GM21825 (cell line): Measurements from ENCODE around the gene CNN1.
"Not testable (repeated sequence)": the region's sequence is repeated elsewhere in the genome, so short reads cannot be mapped to it uniquely, and the experiment has no call there.

Experiments
- ATAC-seq: cut with Tn5 transposase; IDR thresholded peaks from one replicate; pipeline ENCODE4 v1.9.1; 2021; ENCODE audit warnings: mild to moderate bottlenecking, moderate library complexity; ENCODE audit not compliant: unreplicated experiment

CNN1 gene

GRCh38 chr19:11598103-11598483 is 59.4 kb downstream of the CNN1 start:
- no peak for ATAC-seq

DNA sequence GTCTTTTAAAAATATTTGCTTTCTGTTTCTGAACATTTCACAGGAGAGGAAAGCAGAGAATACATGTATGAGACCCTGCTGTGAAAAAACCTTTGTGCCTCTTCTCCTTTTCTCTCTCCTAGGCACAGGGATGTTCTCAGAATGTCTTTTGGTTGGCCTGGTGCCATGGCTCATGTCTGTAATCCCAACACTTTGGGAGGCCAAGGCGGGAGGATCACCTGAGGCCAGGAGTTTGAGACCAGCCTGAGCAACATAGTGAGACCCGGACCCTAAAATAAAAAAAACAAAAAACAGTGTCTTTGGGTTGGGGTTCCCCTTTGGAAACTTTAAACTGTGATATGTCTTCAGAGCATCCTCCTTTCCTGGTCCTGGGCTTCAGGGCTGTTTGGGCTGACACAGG is 60.1 kb downstream of the CNN1 start:
- no peak for ATAC-seq

GRCh38 chr19:11599704-11600103 is 61.1 kb downstream of the CNN1 start:
- not testable (repeated sequence) for ATAC-seq
